Osteoblast (primary cell): ENCODE results near the gene C13orf46. TPM values are rescaled to one million over a fixed set of nuclear protein-coding genes. Genes with fewer than 3 reads are reported as not detected.

Experiments
- DNase-seq: peaks from one replicate; pipeline ENCODE4 v3.0.0; 2011; ENCODE audit warnings: low spot score, mixed read lengths; ENCODE audit not compliant: insufficient read length; ENCODE audit errors: missing footprints
- H2AFZ ChIP-seq: 2 replicates; pipeline ENCODE4 v1.6.0; 2011; ENCODE audit warnings: mild to moderate bottlenecking, low read length
- H3K27ac ChIP-seq: 2 replicates; pipeline ENCODE4 v1.5.1; 2011; ENCODE audit warnings: mild to moderate bottlenecking, low read depth, low read length, moderate library complexity
- H3K27me3 ChIP-seq: 2 replicates; pipeline ENCODE4 v1.6.0; 2012; ENCODE audit warnings: mild to moderate bottlenecking, control low read depth, inconsistent platforms, low read length, moderate library complexity; ENCODE audit not compliant: insufficient read depth
- H3K36me3 ChIP-seq: 2 replicates; pipeline ENCODE4 v1.5.1; 2011; ENCODE audit warnings: mild to moderate bottlenecking, low read length, control low read depth, moderate library complexity; ENCODE audit not compliant: insufficient read depth
- H3K4me1 ChIP-seq: 2 replicates; pipeline ENCODE4 v1.5.1; 2011; ENCODE audit warnings: mild to moderate bottlenecking, low read length, control low read depth, moderate library complexity; ENCODE audit not compliant: insufficient read depth
- H3K4me2 ChIP-seq: 2 replicates; pipeline ENCODE4 v1.6.0; 2011; ENCODE audit warnings: mild to moderate bottlenecking, low read length; ENCODE audit not compliant: insufficient read depth
- H3K4me3 ChIP-seq: fragments of 200-600 bp; sonication (generic); 3 replicates; pipeline ENCODE4 v1.5.1; 2012; ENCODE audit warnings: mild to moderate bottlenecking, low read length, inconsistent platforms; ENCODE audit not compliant: insufficient read depth
- H3K79me2 ChIP-seq: 2 replicates; pipeline ENCODE4 v1.6.0; 2012; ENCODE audit warnings: mild to moderate bottlenecking, low read length, control low read depth, inconsistent platforms; ENCODE audit not compliant: insufficient read depth
- H3K9me3 ChIP-seq: 2 replicates; pipeline ENCODE4 v1.5.1; 2011; ENCODE audit warnings: low read depth, low read length, control low read depth
- H4K20me1 ChIP-seq: 2 replicates; pipeline ENCODE4 v1.6.0; 2012; ENCODE audit warnings: mild to moderate bottlenecking, low read length, control low read depth; ENCODE audit not compliant: insufficient read depth
- CTCF ChIP-seq: IDR thresholded peaks from 2 replicates; pipeline ENCODE4 v1.5.1; 2011; ENCODE audit warnings: mild to moderate bottlenecking, low read depth, low read length, moderate library complexity; ENCODE audit errors: extremely low read depth
- total RNA-seq: library from RNA; depleted of rRNA; stranded (reverse); fragments of >200 nt; gene quantifications from 2 replicates; pipeline ENCODE4 v1.2.3, GENCODE V29; 2012

C13orf46 gene
- total RNA-seq, 1 donor, result 0.36 TPM

- Histone ChIP-seq H4K20me1 (no peaks in the 10 kb centered on the region), H3K27me3 (no peaks in the 10 kb centered on the region), H3K4me3 (peak overlapping the region; percentile 33), H3K4me2 (peak overlapping the region; percentile 55), H3K36me3 (no peaks in the 10 kb centered on the region), H3K4me1 (peaks cover 34% of the 10 kb centered on the region), H3K9me3 (no peaks in the 10 kb centered on the region), H3K79me2 (no peaks in the 10 kb centered on the region), H3K27ac (peak overlapping the region; percentile 69), H2AFZ (no peak overlapping the region)
- no peak for TF ChIP-seq CTCF
- peak; percentile 99 for DNase-seq
Measured at GRCh38 chr13:113928685-113929627, 44.9 kb downstream of the C13orf46 start.

GRCh38 chr13:113927661-113928581 lies 46.0 kb downstream of the C13orf46 start:
- peak; percentile 98 for DNase-seq
- Histone ChIP-seq H3K27me3 (no peaks in the 10 kb centered on the region), H3K4me3 (peak overlapping the region; percentile 33), H3K4me2 (peak overlapping the region; percentile 55), H2AFZ (no peak overlapping the region), H3K9me3 (no peaks in the 10 kb centered on the region), H3K36me3 (no peaks in the 10 kb centered on the region), H3K27ac (peak overlapping the region; percentile 69), H4K20me1 (no peaks in the 10 kb centered on the region), H3K4me1 (peaks cover 34% of the 10 kb centered on the region), H3K79me2 (no peaks in the 10 kb centered on the region)
- TF ChIP-seq CTCF, result no peak

- no peaks in the 10 kb centered on the region for H3K79me2 ChIP-seq
- no peak for TF ChIP-seq CTCF
- DNase-seq, result peak; percentile 84
- no peak overlapping the region for H3K4me2 ChIP-seq
- H2AFZ ChIP-seq, result no peak overlapping the region
- H3K27me3 ChIP-seq, result no peaks in the 10 kb centered on the region
- H3K9me3 ChIP-seq, result no peaks in the 10 kb centered on the region
- peaks cover 34% of the 10 kb centered on the region for H3K4me1 ChIP-seq
- no peak overlapping the region for H3K4me3 ChIP-seq
- no peaks in the 10 kb centered on the region for H4K20me1 ChIP-seq
- peak overlapping the region; percentile 69 for H3K27ac ChIP-seq
- H3K36me3 ChIP-seq, result no peaks in the 10 kb centered on the region
Measured at GRCh38 chr13:113926951-113927660, 46.8 kb downstream of the C13orf46 start.
